ENCODE results near the gene PRLR.

The PRLR gene

GRCh38 chr5:35003018-35003957 lies 227.0 kb downstream of the PRLR start:
- no peaks in the 10 kb centered on the region for H3K36me3 ChIP-seq (replicated peaks)
- in situ Hi-C loops (cut with HindIII; ENCODE audit: low pct_ligation_motif_present, low sequenced_read_pairs): no loop called here

GRCh38 chr5:35002459-35002858 lies 227.8 kb downstream of the PRLR start:
- H3K27ac ChIP-seq: no peak overlapping the region
- TF ChIP-seq CTCF (IDR thresholded peaks at IDR 0.05; ENCODE audit: low read depth, low read length, missing control alignments): no peak
- no peaks in the 10 kb centered on the region for H3K27me3 ChIP-seq (replicated peaks)
- in situ Hi-C loops (cut with HindIII; ENCODE audit: low pct_ligation_motif_present, low sequenced_read_pairs): no loop called here
- no peaks in the 10 kb centered on the region for H3K36me3 ChIP-seq (replicated peaks)
- DNase-seq: no peak
- no peak overlapping the region for H3K4me3 ChIP-seq (ENCODE audit: low read depth, low read length)

More at GRCh38 chr5:35003018-35003957, 227.0 kb downstream of the PRLR start:
- Histone ChIP-seq H3K27me3 (replicated peaks) (no peaks in the 10 kb centered on the region), H3K4me3 (ENCODE audit: low read depth, low read length) (no peak overlapping the region), H3K27ac (no peak overlapping the region)
- peak; percentile 31 for DNase-seq
- peak; percentile 96 for TF ChIP-seq CTCF (IDR thresholded peaks at IDR 0.05; ENCODE audit: low read depth, low read length, missing control alignments)

- Histone ChIP-seq H3K4me3 (ENCODE audit: low read depth, low read length) (no peak overlapping the region), H3K27me3 (replicated peaks) (no peaks in the 10 kb centered on the region), H3K36me3 (replicated peaks) (no peaks in the 10 kb centered on the region), H3K27ac (no peak overlapping the region)
- DNase-seq: no peak
- in situ Hi-C loops (cut with HindIII; ENCODE audit: low pct_ligation_motif_present, low sequenced_read_pairs): no loop called here
- TF ChIP-seq CTCF (IDR thresholded peaks at IDR 0.05; ENCODE audit: low read depth, low read length, missing control alignments): no peak
These were observed 228.4 kb downstream of the PRLR start for GRCh38 chr5:35001842-35002241.
